Measurements from ENCODE around the gene TSEN15. TPM values are rescaled to one million over a fixed set of nuclear protein-coding genes. Genes with fewer than 3 reads are reported as not detected.

The TSEN15 gene
- total RNA-seq, 1 experiment from 2014 or later = 71.4 TPM

DNA sequence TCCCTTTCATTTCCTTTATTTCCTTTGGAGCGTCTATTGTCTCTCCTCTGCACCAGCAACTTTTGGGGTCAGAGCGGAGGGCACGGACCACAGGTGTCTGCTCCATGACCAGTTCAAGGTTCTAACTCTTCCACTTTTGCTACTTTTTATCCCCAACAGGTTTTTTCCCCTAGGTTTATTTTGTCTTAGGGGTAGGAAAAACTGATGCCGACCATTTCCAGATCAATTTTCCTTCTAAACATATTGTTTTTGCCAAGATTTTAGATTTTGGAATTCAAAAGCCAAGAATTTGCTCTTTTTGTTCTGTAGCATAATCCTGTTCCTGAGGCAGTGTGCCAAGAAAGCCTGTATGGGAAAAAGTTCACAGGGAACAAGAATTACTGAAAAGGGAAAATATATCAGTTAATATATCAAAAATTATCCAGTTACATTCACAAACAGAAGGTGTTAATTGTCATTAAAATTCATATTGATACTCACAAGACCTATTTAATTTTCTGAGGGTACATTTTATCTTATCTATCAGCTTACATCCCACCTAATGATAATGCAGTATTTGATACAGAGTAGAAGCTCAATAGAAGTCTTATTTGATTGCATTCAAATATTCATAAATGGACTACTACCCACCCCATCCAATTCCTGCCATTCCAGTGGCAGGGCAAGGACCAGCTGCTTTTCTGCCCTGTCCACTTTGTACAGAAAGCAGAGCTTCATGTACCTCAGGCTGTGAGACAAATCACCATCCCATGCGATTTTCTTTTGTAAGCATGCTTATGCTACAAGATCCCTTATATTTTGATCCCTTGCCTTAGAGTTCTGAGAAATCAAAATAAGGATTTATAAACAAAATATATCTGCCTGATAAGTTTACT lies 31.2 kb downstream of the TSEN15 start:
- H3K4me3 ChIP-seq (ENCODE audit: low read depth, low read length) = no peak overlapping the region
- DNase-seq = no peak
- no peaks in the 10 kb centered on the region for H3K27me3 Mint-ChIP-seq (ENCODE audit: insufficient read depth, unreplicated experiment)
- H3K27me3 ChIP-seq (replicated peaks; ENCODE audit: control insufficient read depth, insufficient read depth, low read length) = no peaks in the 10 kb centered on the region
- POLR2A ChIA-PET = no interaction called here
- H3K36me3 Mint-ChIP-seq (ENCODE audit: insufficient read depth, unreplicated experiment) = no peaks in the 10 kb centered on the region
- H3K4me1 Mint-ChIP-seq (ENCODE audit: low read depth, unreplicated experiment) = no peaks in the 10 kb centered on the region
- H3K4me1 ChIP-seq = no peaks in the 10 kb centered on the region
- CTCF ChIA-PET = no interaction called here
- TF ChIP-seq, protein P1, sequence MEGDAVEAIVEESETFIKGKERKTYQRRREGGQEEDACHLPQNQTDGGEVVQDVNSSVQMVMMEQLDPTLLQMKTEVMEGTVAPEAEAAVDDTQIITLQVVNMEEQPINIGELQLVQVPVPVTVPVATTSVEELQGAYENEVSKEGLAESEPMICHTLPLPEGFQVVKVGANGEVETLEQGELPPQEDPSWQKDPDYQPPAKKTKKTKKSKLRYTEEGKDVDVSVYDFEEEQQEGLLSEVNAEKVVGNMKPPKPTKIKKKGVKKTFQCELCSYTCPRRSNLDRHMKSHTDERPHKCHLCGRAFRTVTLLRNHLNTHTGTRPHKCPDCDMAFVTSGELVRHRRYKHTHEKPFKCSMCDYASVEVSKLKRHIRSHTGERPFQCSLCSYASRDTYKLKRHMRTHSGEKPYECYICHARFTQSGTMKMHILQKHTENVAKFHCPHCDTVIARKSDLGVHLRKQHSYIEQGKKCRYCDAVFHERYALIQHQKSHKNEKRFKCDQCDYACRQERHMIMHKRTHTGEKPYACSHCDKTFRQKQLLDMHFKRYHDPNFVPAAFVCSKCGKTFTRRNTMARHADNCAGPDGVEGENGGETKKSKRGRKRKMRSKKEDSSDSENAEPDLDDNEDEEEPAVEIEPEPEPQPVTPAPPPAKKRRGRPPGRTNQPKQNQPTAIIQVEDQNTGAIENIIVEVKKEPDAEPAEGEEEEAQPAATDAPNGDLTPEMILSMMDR (IDR thresholded peaks at IDR 0.05; ENCODE audit: insufficient read depth in 1 of 2, low read depth in 1 of 2, low read length in 1 of 2, severe bottlenecking in 1 of 2, unreplicated experiment in 1 of 2) = no peak
- intact Hi-C loops (cut with micrococcal nuclease; ENCODE audit: unreplicated experiment) = no loop called here
- BruUV-seq (replicated peaks) = no TSS peak
- H3K4me3 Mint-ChIP-seq (ENCODE audit: unreplicated experiment) = no peak overlapping the region
- H3K36me3 ChIP-seq (ENCODE audit: control insufficient read depth, insufficient read depth, low read length) = no peaks in the 10 kb centered on the region
- no peak overlapping the region for H3K27ac Mint-ChIP-seq (ENCODE audit: unreplicated experiment)
- H3K9me3 ChIP-seq = no peaks in the 10 kb centered on the region
- no peaks in the 10 kb centered on the region for H3K9me3 Mint-ChIP-seq (ENCODE audit: unreplicated experiment)

DNA sequence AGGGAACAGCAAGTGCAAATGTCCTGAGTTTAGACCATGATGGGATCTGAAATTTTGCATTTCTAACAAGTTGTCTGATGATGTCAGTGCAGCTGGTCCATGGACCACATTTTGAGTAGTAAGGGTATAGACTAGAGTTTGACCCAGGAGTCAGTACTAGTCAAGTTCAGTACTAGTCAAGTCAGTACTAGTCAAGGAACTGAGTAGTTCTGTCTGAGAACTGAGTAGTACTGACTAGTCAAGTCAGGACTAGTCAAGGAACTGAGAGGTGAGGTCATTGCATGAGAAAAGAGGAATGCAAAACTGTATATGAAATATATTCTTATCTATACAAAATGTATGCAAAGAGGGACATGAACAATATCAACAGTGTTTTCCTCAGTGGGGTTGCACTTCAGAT lies 34.1 kb downstream of the TSEN15 start:
- H3K27me3 ChIP-seq (replicated peaks; ENCODE audit: control insufficient read depth, insufficient read depth, low read length) = no peaks in the 10 kb centered on the region
- no peak for DNase-seq
- Mint-ChIP-seq H3K9me3 (ENCODE audit: unreplicated experiment) (no peaks in the 10 kb centered on the region), H3K27me3 (ENCODE audit: insufficient read depth, unreplicated experiment) (no peaks in the 10 kb centered on the region), H3K27ac (ENCODE audit: unreplicated experiment) (no peak overlapping the region), H3K36me3 (ENCODE audit: insufficient read depth, unreplicated experiment) (no peaks in the 10 kb centered on the region), H3K4me1 (ENCODE audit: low read depth, unreplicated experiment) (no peaks in the 10 kb centered on the region), H3K4me3 (ENCODE audit: unreplicated experiment) (no peak overlapping the region)
- H3K9me3 ChIP-seq = no peaks in the 10 kb centered on the region
- H3K4me1 ChIP-seq = no peaks in the 10 kb centered on the region
- H3K36me3 ChIP-seq (ENCODE audit: control insufficient read depth, insufficient read depth, low read length) = no peaks in the 10 kb centered on the region
- ChIA-PET CTCF (no interaction called here), POLR2A (no interaction called here)
- intact Hi-C loops (cut with micrococcal nuclease; ENCODE audit: unreplicated experiment) = no loop called here
- BruUV-seq (replicated peaks) = no TSS peak
- no peak overlapping the region for H3K4me3 ChIP-seq (ENCODE audit: low read depth, low read length)
- TF ChIP-seq, protein P1 (IDR thresholded peaks at IDR 0.05; ENCODE audit: insufficient read depth in 1 of 2, low read depth in 1 of 2, low read length in 1 of 2, severe bottlenecking in 1 of 2, unreplicated experiment in 1 of 2) = no peak

DNA sequence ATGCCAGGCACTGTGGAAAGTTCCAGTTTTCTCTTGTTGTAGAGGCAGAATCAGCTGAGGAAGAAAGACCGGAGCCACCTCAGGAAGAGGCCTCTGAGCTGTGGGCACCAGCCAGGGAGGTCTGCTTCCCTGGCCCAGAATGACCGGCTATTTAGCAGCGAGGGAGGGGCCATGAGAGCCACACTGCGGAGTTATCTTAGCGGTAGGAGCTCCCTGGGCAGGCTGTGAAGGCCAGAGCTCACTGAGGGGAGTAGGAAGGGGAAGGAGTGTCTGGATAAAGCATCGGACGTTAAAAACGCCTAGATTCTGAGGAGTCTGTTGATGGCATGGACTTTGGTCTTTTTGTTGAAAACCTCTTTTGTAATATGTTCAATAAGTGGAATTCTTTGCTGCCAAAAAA lies 36.5 kb downstream of the TSEN15 start:
- ChIA-PET CTCF (no interaction called here), POLR2A (no interaction called here)
- Histone ChIP-seq H3K4me3 (ENCODE audit: low read depth, low read length) (no peak overlapping the region), H3K4me1 (no peaks in the 10 kb centered on the region), H3K36me3 (ENCODE audit: control insufficient read depth, insufficient read depth, low read length) (no peaks in the 10 kb centered on the region), H3K27me3 (replicated peaks; ENCODE audit: control insufficient read depth, insufficient read depth, low read length) (no peaks in the 10 kb centered on the region), H3K9me3 (no peaks in the 10 kb centered on the region)
- intact Hi-C loops (cut with micrococcal nuclease; ENCODE audit: unreplicated experiment) = no loop called here
- H3K36me3 Mint-ChIP-seq (ENCODE audit: insufficient read depth, unreplicated experiment) = no peaks in the 10 kb centered on the region
- no peaks in the 10 kb centered on the region for H3K9me3 Mint-ChIP-seq (ENCODE audit: unreplicated experiment)
- no peak overlapping the region for H3K4me3 Mint-ChIP-seq (ENCODE audit: unreplicated experiment)
- H3K4me1 Mint-ChIP-seq (ENCODE audit: low read depth, unreplicated experiment) = no peaks in the 10 kb centered on the region
- no peak overlapping the region for H3K27ac Mint-ChIP-seq (ENCODE audit: unreplicated experiment)
- H3K27me3 Mint-ChIP-seq (ENCODE audit: insufficient read depth, unreplicated experiment) = no peaks in the 10 kb centered on the region
- TF ChIP-seq, protein P1 (IDR thresholded peaks at IDR 0.05; ENCODE audit: insufficient read depth in 1 of 2, low read depth in 1 of 2, low read length in 1 of 2, severe bottlenecking in 1 of 2, unreplicated experiment in 1 of 2) = no peak
- no TSS peak for BruUV-seq (replicated peaks)
- DNase-seq = no peak
